ENCODE measurements around the gene SHC2.
"Not testable (repeated sequence)": the region's sequence is repeated elsewhere in the genome, so short reads cannot be mapped to it uniquely, and the experiment has no call there.

The SHC2 gene

DNA sequence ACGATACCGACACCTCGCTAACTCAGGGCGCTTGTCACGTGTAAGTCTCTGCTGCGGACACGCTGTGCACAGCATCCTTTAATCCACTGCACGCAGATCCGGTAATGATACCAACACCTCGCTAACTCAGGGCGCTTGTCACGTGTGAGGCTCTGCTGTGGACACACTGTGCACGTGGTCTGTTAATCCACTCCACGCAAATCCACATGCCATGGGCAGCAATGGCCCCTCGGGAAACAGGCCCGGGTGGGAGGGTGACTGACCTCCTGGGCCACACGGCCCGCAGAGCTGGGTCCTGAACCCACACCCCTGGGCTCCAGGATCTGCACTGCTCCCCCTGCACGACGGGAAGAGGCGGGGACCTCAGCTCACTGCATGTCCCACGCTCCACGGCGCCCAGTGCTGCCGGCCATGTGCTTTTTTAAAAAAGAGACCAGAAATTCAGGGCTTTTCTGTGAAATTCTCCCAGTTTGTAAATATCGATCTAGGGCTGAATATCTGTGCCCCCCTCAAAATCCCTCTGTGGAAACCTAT, 16.1 kb downstream of the SHC2 start:
- no peak for DNase-seq (ENCODE audit: low spot score)

- DNase-seq (ENCODE audit: low spot score) = no peak
These were observed 17.8 kb downstream of the SHC2 start for GRCh38 chr19:443005-443404.

DNA sequence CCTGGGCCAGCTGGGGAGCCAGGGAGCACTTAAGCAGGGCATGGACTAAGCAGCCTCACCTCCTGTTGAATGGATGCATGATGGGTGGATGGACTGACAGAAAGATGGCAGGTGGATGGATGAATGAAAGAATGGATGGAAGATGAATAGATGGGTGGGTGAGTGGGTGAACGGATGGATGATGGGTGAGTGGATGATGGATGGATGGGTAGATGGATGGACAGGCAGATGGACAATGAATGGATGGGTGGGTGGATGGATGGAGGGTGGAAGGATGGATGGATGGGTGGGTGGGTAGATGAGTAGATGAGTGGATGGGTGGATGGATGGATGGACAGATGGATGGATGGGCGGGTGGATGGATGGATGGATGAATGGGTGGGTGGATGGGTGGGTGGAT, 18.7 kb downstream of the SHC2 start:
- DNase-seq (ENCODE audit: low spot score) = no peak

DNA sequence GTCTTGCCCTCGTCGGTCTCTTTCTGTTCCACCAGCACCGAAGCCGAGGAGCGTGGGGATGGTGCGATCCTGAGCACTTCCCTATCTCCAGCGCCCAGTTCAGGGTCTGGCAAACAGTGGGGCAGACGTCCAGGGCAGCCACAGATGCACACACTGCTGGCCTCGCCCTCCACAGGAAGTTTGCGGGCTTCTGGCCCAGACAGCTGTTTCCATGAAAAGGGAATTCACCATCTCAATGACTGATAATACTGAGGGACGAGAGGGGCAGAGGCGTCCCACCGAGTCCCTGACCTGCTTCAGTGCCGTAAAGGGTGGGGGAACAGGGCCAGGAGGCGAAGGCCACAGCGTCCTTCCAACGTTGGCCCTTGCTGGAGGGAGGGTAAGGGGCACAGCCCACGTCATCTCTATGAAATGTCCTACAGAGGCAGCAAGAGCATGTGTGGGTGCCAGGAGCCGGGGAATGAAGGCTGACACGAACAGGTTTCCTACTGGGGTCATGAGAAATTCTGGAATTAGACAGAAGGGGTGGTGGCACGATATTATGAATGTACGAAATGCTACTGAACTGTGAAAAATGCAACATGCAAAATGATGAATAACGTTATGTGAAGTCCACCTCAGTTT, 19.5 kb downstream of the SHC2 start:
- DNase-seq (ENCODE audit: low spot score) = no peak

- DNase-seq (ENCODE audit: low spot score) = no peak
These were observed 20.2 kb downstream of the SHC2 start for GRCh38 chr19:440391-441212.

GRCh38 chr19:439167-439900, 21.5 kb downstream of the SHC2 start:
- no peak for DNase-seq (ENCODE audit: low spot score)

DNA sequence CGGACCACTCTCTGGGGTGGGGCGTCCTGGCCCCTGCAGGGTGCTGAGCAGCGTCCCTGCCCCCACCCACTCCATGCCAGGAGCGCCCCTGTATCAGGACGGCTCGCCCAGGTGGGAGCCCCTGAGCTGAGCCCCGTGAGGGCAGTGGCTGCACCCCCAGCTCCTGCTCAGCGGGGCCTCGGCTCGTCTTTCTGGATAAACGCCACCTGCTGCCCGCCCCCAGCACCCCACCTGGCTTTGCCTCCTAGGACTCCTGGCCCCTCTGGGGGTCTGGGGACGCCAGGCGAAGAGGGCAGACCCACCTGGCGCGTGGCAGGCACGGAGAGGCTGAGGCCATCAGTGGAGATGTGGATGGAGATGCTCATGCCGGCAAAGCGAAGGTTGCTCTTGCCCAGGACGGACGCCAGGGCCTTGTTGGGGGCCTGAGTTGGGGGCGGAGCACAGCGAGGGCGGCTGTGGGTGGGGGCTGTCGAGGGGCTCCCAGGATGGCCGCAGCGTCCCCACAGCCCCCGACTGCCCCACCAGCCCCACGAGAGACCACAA, 22.3 kb downstream of the SHC2 start:
- DNase-seq (ENCODE audit: low spot score) = no peak

- DNase-seq (ENCODE audit: low spot score) = no peak
These were observed 23.8 kb downstream of the SHC2 start for GRCh38 chr19:437041-437440.

GRCh38 chr19:436413-436950, 24.4 kb downstream of the SHC2 start:
- DNase-seq (ENCODE audit: low spot score) = no peak

- DNase-seq (ENCODE audit: low spot score) = no peak
These were observed 25.0 kb downstream of the SHC2 start for GRCh38 chr19:435707-436412.

GRCh38 chr19:435056-435706, 25.7 kb downstream of the SHC2 start:
- DNase-seq (ENCODE audit: low spot score) = no peak

GRCh38 chr19:434152-434960, 26.5 kb downstream of the SHC2 start:
- DNase-seq (ENCODE audit: low spot score) = no peak

DNA sequence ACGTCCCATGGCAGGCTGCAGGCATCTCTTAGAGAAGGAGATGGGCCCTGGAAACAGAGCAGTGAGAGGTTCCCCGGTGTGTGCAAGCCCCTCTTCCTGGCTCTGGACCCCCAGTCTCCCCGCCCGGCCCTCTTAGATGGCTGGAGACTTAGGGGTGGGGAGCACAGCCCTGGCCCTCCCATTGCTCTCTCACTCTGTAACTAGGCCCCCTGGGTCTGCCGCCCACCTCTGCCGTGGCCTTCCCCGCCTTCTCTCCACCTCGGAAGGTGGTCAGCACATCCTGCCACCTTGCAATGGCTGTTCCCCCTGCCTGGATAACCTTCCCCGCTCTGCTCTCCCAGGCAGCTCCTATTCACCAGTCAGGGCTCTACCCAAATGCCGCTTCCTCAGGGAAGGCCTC, 30.1 kb downstream of the SHC2 start:
- DNase-seq (ENCODE audit: low spot score) = no peak

DNA sequence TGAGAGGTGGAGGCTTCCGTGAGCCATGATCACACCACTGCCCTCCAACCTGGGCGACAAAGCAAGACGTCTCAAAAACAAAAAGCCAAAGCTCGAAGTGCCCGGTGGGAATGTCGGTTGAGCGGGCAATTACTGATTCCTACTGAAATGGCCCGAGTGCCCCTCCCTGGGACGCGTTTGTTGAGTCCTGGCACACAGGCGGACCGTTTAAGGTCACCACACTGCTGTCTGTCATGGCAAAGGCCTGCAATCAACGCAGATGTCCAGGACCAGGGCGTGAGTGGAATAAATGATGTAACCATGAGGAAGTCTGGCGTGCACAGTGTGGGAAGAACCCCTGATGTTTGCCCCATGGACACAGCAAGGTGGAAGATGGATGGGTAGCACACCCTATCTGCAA, 32.7 kb downstream of the SHC2 start:
- no peak for DNase-seq (ENCODE audit: low spot score)

DNA sequence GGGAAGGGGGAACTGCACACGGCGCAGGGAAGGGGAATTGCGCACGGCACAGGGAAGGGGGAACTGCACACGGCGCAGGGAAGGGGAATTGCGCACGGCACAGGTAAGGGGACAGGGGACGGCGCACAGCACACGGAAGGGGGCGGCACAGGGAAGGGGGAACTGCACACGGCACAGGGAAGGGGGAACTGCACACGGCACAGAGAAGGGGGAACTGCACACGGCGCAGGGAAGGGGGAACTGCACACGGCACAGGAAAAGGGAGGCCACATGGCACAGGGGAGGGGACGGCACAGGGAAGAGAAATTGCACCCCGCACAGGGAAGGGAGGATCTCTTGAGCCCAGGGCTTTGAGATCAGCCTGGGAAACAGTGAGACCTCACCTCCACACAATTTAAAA, 33.2 kb downstream of the SHC2 start:
- not testable (repeated sequence) for DNase-seq (ENCODE audit: low spot score)

- no peak for DNase-seq (ENCODE audit: low spot score)
These were observed 33.9 kb downstream of the SHC2 start for GRCh38 chr19:426725-427445.

DNA sequence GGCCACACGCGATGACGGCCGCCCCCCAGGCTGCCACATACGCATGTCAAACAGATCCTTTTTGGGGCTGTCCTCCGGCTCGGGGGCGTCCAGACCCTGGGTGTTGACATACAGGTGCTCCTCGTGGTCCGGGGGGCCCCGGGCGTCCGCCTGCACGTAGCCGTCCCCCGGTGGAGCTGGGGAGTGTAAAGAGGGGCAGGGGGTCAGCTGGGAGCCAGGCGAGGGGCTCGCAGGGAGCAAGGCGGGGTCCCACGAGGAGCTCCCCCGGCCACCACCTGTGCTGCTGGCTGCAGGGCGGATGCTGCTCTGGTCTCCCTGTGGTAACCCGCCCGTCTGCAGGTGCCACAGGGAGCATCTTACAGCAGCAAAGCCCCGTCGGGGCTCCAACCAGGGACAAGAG, 35.8 kb downstream of the SHC2 start:
- DNase-seq (ENCODE audit: low spot score) = no peak

GRCh38 chr19:424546-424945, 36.3 kb downstream of the SHC2 start:
- DNase-seq (ENCODE audit: low spot score) = no peak

DNA sequence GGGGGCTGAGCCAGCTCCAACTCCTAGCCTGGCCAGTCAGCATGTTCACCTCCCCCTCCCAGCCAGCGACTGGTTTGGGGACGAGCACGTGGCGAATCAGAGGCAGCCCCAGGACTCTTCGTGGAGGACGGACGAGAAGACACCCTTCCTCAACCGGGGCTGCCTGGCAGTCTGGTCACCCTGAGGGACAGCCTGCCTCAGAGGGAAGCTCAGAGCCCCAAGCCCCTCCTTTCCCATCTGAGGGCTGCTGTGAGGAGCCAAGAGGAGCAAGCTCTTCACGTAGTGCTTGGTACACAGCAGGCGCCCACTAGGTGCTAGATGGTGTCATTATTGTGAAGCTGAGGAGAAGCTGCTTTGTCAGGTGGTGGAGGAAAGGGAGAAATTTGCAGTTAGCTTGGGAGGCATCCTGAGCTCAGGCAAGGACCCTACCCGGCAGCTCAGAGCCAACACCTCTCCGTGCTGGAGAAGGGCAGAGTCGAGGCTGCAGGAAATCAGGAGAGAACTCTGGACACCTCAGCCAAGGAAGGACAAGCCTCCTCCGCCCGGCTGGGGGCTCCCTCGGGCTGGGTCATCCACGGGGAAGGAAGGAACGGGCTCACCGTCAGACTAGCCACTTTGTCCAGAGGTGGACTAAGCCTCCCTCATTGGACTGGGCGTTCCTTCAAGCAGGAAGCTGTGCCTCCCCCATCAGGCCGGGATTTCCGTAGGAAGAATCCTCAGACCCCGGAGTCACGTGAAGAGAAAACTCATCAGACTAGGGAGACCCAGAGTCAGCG, 37.0 kb downstream of the SHC2 start:
- no peak for DNase-seq (ENCODE audit: low spot score)
